ENCODE results near the gene ATP8A2.

GRCh38 chr13:25490236-25490635 is 118.5 kb downstream of the ATP8A2 start:
- no peak for TF ChIP-seq CTCF (IDR thresholded peaks at IDR 0.05)
- no peak for TF ChIP-seq POLR2A (IDR thresholded peaks at IDR 0.05; ENCODE audit: low read depth)
